ENCODE measurements around the gene SLC43A3.

DNA sequence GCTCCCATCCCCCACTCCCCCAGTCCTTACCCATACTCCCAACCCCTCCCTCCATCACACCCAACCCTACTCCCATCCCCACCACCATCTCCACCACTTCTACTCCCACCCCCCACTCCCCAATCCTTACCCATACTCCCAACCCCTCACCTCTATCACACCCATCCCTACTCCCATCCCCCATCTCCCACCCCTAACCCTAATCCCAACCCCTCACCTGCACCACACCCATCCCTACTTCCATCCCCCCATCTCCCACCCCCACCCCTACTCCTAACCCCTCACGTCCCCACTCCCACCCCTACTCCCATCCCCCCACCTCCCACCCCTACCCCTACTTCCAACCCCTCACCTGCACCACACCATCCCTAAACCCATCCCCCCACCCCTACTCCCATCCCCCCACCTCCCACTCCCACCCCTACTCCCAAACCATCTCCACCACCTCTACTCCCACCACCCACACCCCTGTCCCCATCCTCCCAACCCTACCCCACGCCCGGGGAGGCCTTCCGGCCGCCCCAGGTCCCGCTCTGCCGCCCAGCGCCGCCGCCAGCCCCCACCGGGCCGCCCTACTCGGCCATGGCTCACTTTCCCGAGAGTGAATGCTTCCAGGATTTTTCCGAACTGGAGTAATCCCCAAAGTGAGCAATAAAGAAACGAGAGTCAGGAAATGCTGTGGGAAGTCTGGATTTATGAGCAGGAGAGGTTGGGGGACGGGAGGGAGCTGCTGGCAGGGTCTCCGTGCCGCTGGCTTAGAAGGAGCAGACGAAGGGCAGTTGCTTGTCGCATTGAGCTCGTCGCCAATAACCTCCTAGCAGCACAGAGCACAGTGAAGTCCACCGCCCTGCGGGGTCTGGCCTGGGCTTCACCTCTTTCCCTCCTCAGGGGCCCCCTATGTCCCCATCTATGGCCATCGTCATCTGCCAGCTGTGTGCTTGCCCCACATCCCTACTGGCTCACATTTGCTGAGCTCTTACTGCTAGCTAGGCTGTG is 50.5 kb downstream of the SLC43A3 start:
- TF ChIP-seq, protein P1, sequence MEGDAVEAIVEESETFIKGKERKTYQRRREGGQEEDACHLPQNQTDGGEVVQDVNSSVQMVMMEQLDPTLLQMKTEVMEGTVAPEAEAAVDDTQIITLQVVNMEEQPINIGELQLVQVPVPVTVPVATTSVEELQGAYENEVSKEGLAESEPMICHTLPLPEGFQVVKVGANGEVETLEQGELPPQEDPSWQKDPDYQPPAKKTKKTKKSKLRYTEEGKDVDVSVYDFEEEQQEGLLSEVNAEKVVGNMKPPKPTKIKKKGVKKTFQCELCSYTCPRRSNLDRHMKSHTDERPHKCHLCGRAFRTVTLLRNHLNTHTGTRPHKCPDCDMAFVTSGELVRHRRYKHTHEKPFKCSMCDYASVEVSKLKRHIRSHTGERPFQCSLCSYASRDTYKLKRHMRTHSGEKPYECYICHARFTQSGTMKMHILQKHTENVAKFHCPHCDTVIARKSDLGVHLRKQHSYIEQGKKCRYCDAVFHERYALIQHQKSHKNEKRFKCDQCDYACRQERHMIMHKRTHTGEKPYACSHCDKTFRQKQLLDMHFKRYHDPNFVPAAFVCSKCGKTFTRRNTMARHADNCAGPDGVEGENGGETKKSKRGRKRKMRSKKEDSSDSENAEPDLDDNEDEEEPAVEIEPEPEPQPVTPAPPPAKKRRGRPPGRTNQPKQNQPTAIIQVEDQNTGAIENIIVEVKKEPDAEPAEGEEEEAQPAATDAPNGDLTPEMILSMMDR (IDR thresholded peaks at IDR 0.05 in 2 of 3, conservative IDR thresholded peaks at IDR 0.05 in 1 of 3; ENCODE audit: insufficient read depth in 2 of 3, low read depth in 1 of 3, low read length in 3 of 3), result no peak
- TF ChIP-seq FOS (IDR thresholded peaks at IDR 0.05; ENCODE audit: extremely low read depth, insufficient read length) (no peak), ZNF311 (CRISPR knock-in tag; IDR thresholded peaks at IDR 0.05) (no peak), ZEB2 (IDR thresholded peaks at IDR 0.05) (no peak), POLR2A (conservative IDR thresholded peaks at IDR 0.05) (no peak)

All from K562 (cell line).